Endometrial microvascular endothelial cells (primary cell): ENCODE data around the gene LRRC71. TPM values are rescaled to one million over a fixed set of nuclear protein-coding genes. Genes with fewer than 3 reads are reported as not detected.

Experiments
- in situ Hi-C: cut with HindIII; loops from 2 replicates; pipeline ENCODE4 v1.10.0; 2017; ENCODE audit warnings: low sequenced_read_pairs, low pct_unique_long_range_greater_than_20kb; ENCODE audit errors: inconsistent ontology term
- total RNA-seq: library from RNA; depleted of rRNA; stranded (reverse); fragments of >200 nt; gene quantifications from one replicate; pipeline ENCODE4 v1.2.3, GENCODE V29; 2015; ENCODE audit errors: inconsistent ontology term

Gene LRRC71
- not detected for total RNA-seq

DNA sequence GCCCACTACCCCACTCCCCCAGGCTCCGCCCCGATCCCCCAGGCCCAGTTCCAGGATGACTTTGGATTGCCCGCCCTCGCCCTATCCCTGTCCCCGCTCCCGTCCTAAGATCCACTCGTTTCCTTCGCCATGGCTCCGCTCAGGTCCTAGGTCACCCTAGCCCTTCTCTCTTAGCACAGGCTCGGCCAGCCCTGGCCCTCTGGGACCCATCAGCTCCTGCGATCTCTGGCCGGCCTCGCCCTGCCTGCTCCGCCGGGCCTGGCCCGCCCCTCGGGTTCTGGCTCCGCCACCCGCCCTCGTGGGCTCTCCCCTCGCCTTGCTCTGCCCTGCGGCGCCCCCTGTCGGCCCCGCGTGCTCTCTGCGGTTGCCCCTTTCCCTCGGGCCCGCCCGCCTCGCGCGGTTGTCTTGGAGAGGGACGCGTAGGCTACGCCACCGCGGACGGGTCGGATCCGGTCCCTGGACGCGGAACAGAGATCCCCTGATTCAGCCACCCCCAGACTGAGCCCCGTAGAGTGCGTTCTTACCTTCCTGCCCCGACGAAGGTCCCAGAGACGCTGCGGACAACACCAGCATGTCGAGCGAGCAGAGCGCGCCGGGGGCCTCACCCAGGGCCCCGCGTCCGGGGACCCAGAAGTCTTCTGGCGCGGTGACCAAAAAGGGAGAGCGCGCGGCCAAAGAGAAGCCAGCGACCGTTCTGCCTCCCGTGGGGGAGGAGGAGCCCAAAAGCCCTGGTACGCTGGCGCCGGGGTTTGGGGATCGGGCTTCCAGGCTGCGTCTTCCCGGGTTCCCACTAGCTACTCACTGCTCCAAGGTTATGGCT lies at the start of gene LRRC71:
TSS of gene LRRC71 (plus strand) at position 400 of the 820 bp plus-strand sequence. CDS start at position 572, 172 bp downstream.
- in situ Hi-C loops = no loop called here

- in situ Hi-C loops = no loop called here
Observed at GRCh38 chr1:156873659-156874058, 46.8 kb upstream of the LRRC71 start.

- in situ Hi-C loops = no loop called here
Observed at GRCh38 chr1:156874142-156874541, 46.3 kb upstream of the LRRC71 start.

- in situ Hi-C loops = no loop called here
Observed at GRCh38 chr1:156874572-156875340, 45.7 kb upstream of the LRRC71 start.

GRCh38 chr1:156875341-156875615 lies 45.2 kb upstream of the LRRC71 start:
- in situ Hi-C loops = no loop called here

DNA sequence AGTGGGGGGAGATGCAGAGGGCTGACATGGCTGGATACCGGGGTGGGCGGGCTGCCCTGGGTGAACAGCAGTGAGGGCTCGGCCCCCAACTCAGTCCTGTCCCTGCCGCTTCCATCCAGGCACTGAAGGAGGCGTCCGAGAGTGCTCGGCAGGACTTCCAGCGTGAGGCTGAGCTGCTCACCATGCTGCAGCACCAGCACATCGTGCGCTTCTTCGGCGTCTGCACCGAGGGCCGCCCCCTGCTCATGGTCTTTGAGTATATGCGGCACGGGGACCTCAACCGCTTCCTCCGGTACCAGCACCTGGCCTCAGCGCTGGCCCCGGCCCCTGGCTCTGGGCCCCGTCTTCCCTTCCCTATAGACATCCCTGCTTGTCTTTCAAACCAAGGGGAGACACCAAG lies 44.2 kb upstream of the LRRC71 start:
- in situ Hi-C loops = no loop called here

GRCh38 chr1:156877433-156878170 lies 42.8 kb upstream of the LRRC71 start:
- in situ Hi-C loops = no loop called here

- in situ Hi-C loops = no loop called here
Observed at GRCh38 chr1:156879876-156880275, 40.6 kb upstream of the LRRC71 start.

- in situ Hi-C loops = no loop called here
Observed at GRCh38 chr1:156880473-156880872, 40.0 kb upstream of the LRRC71 start.

DNA sequence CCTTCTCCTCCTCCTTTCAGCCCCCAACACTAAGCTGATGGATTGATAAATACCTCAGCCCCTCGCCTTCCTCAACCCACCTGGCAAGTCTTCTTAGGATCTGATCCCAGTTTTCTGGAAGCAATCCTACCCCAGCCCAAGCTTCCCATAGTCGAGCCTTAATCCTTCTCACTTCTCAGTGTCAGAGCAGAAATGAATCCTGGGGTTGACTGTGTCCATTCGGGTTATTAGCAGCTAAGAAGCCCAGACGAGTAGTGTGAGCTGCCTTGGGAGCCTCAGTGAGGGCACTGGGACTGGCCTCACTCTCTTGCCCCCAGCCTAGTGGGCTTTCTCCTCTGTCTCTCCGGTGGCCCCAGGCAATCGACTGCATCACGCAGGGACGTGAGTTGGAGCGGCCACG lies 39.3 kb upstream of the LRRC71 start:
- in situ Hi-C loops = no loop called here

DNA sequence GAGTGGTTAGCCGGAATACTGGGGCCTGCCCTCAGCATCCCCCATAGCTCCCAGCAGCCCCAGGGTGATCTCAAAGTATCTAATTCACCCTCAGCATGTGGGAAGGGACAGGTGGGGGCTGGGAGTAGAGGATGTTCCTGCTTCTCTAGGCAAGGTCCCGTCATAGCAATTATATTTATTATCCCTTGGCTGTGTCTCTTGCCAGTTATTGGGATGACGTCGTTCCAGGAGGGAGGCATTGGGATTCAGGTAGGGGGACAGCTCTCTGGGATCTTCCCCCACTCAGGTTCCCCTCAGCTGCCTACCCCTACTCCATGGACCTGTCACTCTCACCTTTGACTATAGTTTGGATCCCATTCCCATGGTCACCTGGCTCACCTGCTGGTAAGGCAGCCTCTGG lies 38.8 kb upstream of the LRRC71 start:
- in situ Hi-C loops = no loop called here

DNA sequence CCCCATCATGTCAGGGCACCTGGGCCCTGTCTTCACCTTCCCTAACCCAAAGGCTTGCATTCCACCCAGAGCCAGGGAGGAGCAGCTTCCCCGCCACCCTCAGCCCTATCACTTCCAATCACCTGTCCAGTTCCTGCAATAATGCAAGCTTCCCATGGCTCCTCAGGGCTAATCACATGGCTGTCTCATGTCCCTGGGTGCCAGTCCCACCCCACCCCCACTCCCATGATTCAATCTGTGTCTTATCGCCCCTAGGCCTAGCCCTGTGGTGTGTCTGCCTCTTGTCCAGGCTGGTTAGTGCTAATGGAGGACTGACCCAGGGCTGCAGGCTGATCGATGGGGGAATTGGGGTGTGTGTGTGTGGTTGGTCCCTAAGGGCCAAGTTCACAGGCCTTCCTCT lies 37.9 kb upstream of the LRRC71 start:
- in situ Hi-C loops = no loop called here

DNA sequence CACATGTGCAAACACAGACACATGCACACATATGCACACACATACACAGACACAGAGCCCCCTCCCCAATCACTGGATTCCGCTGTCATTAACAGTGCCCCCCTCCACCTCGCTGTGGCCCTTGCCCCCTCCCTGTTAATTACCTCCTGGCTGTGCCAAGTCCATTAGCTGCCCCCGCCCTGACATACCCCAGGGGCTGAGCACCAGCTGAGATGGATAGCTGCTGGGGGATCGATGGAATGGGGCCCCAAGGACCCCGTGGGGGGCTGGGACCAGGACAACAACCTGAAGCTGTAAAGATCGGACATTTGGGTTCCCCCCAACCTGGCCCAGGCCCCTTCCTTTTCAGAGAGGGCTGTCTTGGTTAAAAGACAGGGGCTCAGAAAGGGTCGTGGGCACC lies 36.5 kb upstream of the LRRC71 start:
- in situ Hi-C loops = no loop called here

DNA sequence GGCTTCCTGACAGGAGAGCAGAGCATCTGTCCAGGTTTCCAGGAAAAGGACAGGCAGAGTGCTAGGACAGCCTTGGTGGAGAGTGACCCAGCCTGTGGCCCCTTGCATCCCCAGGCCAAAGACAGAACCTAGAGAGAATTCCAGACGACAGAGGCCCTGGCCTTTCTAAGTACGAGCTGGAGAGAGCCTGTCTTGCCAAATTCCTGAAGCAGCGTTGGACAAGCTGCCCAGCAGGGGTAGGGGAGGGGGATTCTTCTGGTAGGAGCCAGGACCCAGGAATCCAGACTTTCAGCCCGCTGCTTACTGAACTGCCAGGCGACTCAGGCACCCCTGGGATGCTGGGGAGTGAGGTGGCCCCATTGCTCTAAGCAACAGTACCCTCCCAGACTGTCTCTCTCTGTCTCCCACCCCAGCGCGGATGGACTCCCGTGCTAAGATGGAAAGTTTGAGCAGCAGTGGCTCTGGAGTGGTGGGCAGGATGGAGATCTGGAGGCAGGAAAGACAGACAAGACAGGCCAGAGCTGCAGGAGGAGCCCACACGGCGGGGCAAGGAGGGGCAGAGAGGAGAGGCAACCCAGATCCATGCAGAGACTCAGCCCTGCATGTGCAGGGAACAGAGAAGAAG lies 35.8 kb upstream of the LRRC71 start:
- in situ Hi-C loops = no loop called here

GRCh38 chr1:156885314-156885713 lies 35.1 kb upstream of the LRRC71 start:
- in situ Hi-C loops = no loop called here

DNA sequence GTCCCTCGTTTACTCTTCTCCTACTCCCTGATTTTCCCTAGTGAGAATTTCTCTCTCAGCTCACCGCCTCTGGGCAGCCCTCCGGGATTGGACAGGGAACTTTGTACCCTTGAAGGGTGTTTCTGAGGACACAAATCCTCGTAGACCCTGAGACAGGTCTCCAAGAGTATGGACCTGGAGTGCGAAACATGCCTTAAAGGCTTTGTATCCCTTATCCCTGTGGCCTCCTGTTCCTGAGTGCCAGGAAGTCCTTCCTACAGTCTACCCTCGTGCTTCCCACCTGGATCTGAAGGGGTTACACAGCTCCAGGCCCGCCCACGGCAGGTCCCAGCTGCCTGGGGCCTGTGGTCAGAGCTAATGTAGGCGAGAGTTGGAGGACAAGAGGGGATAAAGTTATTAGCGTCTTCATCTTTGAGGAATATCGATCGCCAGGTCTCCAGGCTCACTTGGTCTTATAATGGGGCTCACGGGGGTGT lies 34.5 kb upstream of the LRRC71 start:
- in situ Hi-C loops = no loop called here

DNA sequence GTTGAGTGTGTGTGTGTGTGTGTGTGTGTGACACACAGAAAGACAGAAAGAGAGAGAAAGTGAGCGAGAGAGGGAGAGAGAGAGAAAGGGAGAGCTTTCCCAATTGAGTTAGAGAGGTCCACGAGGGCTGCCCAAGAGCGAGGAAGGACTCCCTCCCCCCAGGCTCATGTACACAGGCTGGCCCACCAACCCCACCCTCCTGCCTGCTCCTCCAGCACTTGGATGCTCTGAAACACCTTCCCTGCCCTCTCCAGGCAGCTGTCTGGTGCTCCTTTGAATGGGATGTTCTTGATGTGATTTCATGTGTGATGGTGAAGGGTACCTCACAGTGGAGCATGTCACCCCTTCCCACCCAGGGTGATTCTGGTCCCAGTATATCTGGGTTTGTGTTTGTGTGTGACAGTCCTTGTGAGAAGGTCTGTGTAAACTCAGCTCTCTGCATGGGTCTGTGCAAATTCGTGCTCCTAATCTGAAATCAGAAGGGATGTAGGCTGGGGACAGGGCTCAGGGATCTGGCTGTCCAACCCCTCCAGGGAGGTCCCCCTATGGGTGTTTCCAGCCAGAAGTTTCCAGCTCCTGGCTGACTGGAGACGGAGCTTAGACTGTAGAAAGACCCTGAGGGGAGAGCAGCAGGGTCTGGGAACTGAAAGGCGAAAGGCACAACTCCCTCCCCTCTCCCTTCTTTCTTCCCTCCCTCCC lies 33.7 kb upstream of the LRRC71 start:
- in situ Hi-C loops = no loop called here

DNA sequence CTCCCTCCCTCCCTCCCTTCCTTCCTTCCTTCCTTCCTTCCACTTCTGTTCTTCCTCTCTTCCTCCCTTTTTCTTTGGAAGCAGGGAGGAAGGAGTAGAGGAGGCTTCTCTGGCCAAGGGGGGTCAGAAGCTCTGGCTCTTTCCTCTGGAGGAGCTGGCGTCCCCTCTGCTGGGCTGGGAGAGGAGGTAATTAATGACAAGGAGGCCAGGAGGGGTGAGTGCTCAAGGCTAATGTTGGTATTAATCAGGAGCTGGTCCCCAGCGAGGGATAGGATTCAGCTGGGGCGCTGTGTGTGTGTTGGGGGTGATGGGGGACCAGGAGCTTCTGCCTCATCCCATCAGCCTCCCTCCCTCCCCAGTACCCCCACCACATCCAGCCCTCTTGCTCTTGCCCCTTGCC lies 33.1 kb upstream of the LRRC71 start:
- in situ Hi-C loops = no loop called here

DNA sequence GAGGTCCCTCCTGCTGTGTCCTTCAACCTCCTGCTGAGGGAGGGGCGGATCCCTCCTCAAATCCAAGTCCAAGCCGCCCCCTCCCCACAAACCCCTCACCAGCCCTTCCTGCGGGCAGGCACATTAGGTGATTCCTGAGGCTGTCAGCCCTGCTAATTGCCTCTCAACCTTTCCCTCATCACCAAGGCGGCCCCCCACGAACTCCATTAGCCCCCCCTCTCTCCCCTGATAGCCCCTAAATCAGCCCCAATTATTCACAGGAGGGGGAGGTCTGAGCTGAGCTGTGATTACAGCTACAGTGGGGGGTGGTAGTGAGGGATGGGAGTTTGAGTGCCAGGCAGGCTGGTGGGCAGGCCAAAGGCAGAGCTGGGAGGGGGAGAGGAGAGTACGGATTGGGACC lies 32.7 kb upstream of the LRRC71 start:
- in situ Hi-C loops = no loop called here
